NT2/D1 (cell line): ENCODE data around the gene TMX4.

Experiments used
- DNase-seq: peaks from one replicate; pipeline ENCODE4 v3.0.0-alpha.2; 2011; ENCODE audit warnings: low read depth, low spot score
- H3K27me3 ChIP-seq: 2 replicates; pipeline ENCODE4 v1.6.0; 2011; ENCODE audit warnings: mild to moderate bottlenecking; ENCODE audit not compliant: insufficient read length, insufficient read depth
- H3K36me3 ChIP-seq: 2 replicates; pipeline ENCODE4 v1.6.1; 2011; ENCODE audit warnings: mild to moderate bottlenecking, low read length, mixed read lengths; ENCODE audit not compliant: insufficient read depth, insufficient read length
- H3K4me1 ChIP-seq: 2 replicates; pipeline ENCODE4 v1.5.1; 2011; ENCODE audit not compliant: insufficient read depth, insufficient read length
- H3K4me3 ChIP-seq: 2 replicates; pipeline ENCODE4 v1.5.1; 2011; ENCODE audit warnings: low read depth; ENCODE audit not compliant: insufficient read length
- H3K9ac ChIP-seq: 2 replicates; pipeline ENCODE4 v1.6.0; 2011; ENCODE audit warnings: low read depth; ENCODE audit not compliant: insufficient read length
- H3K9me3 ChIP-seq: 2 replicates; pipeline ENCODE4 v1.5.1; 2011; ENCODE audit warnings: mild to moderate bottlenecking, low read length; ENCODE audit not compliant: insufficient read depth
- SUZ12 ChIP-seq: IDR thresholded peaks from 2 replicates; pipeline ENCODE4 v1.6.1; 2011; ENCODE audit not compliant: insufficient read length, insufficient read depth; ENCODE audit errors: extremely low read depth
- YY1 ChIP-seq: IDR thresholded peaks from 2 replicates; pipeline ENCODE4 v1.6.1; 2011; ENCODE audit not compliant: insufficient read length, insufficient read depth
- ZNF274 ChIP-seq: IDR thresholded peaks from 2 replicates; pipeline ENCODE4 v1.6.1; 2011; ENCODE audit warnings: mild to moderate bottlenecking, low read depth, low read length

Gene TMX4

GRCh38 chr20:7996898-7997297 is 22.7 kb downstream of the TMX4 start:
- H3K36me3 ChIP-seq, result peaks cover 5% of the 10 kb centered on the region
- H3K27me3 ChIP-seq, result no peaks in the 10 kb centered on the region
- no peaks in the 10 kb centered on the region for H3K4me1 ChIP-seq
- no peak overlapping the region for H3K4me3 ChIP-seq
- no peak for TF ChIP-seq ZNF274
- no peak for TF ChIP-seq SUZ12
- TF ChIP-seq YY1, result no peak
- no peak overlapping the region for H3K9ac ChIP-seq
- peaks cover 14% of the 10 kb centered on the region; the same call in 1 of the 2 replicates for H3K9me3 ChIP-seq
- no peak for DNase-seq

GRCh38 chr20:7994809-7995208 is 24.8 kb downstream of the TMX4 start:
- H3K9me3 ChIP-seq, result peaks cover 14% of the 10 kb centered on the region; the same call in 1 of the 2 replicates
- no peak overlapping the region for H3K9ac ChIP-seq
- H3K4me3 ChIP-seq, result no peak overlapping the region
- H3K27me3 ChIP-seq, result no peaks in the 10 kb centered on the region
- TF ChIP-seq ZNF274 (no peak), SUZ12 (no peak), YY1 (no peak)
- H3K4me1 ChIP-seq, result no peaks in the 10 kb centered on the region
- DNase-seq, result no peak
- peaks cover 5% of the 10 kb centered on the region for H3K36me3 ChIP-seq

GRCh38 chr20:7993703-7994102 is 25.9 kb downstream of the TMX4 start:
- DNase-seq, result no peak
- H3K9ac ChIP-seq, result no peak overlapping the region
- no peaks in the 10 kb centered on the region for H3K4me1 ChIP-seq
- H3K9me3 ChIP-seq, result peaks cover 14% of the 10 kb centered on the region; the same call in 1 of the 2 replicates
- TF ChIP-seq SUZ12 (no peak), YY1 (no peak)
- peaks cover 3% of the 10 kb centered on the region for H3K36me3 ChIP-seq
- no peak overlapping the region for H3K4me3 ChIP-seq
- no peaks in the 10 kb centered on the region for H3K27me3 ChIP-seq

DNA sequence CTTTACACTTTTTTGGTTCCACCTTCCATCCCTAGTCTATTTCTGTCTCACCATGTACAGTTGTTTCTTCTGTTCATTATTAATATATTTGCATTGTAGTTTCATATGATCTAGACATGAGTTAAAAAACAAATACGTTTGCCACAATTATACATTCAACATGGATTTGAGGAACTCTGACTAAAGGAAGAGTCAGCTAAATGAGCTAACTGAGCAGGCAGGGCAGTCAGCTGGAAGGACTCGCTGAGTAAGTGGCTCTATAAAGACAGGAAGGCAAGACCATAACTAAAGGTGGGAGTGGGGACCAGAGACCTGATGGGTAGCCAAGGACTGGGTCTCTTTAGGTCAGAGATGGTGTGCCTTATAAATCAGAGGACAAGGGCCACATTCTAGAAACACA is 26.3 kb downstream of the TMX4 start:
- H3K4me3 ChIP-seq, result no peak overlapping the region
- no peaks in the 10 kb centered on the region for H3K4me1 ChIP-seq
- H3K9me3 ChIP-seq, result peaks cover 14% of the 10 kb centered on the region; the same call in 1 of the 2 replicates
- no peak overlapping the region for H3K9ac ChIP-seq
- H3K27me3 ChIP-seq, result no peaks in the 10 kb centered on the region
- DNase-seq, result no peak
- no peak for TF ChIP-seq YY1
- TF ChIP-seq ZNF274, result no peak
- no peak for TF ChIP-seq SUZ12
- no peaks in the 10 kb centered on the region for H3K36me3 ChIP-seq

DNA sequence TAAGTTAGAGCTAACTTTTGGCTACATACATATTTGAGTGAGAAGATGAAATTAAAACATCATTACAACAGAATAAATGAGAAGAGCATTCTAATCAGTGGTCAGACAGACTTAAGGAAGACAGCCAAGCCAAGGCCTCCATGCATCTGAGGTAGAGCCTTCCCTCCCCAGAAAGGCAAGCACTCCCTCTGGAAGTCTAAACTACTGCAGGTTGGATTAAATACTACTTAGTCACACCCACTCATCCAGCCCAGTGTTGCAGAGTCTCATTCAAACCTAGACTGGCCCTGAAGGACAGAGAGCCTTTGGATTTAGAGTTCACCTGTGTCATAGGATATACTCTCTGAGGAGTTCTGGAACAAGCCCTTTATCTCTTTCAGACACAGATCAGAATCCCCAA is 29.2 kb downstream of the TMX4 start:
- DNase-seq, result no peak
- no peak for TF ChIP-seq SUZ12
- no peak for TF ChIP-seq YY1
- TF ChIP-seq ZNF274, result no peak
- Histone ChIP-seq H3K4me3 (no peak overlapping the region), H3K4me1 (no peaks in the 10 kb centered on the region), H3K36me3 (no peaks in the 10 kb centered on the region), H3K27me3 (no peaks in the 10 kb centered on the region), H3K9ac (no peak overlapping the region), H3K9me3 (peaks cover 14% of the 10 kb centered on the region; the same call in 1 of the 2 replicates)

- H3K4me3 ChIP-seq, result no peak overlapping the region
- peaks cover 12% of the 10 kb centered on the region; the same call in 1 of the 2 replicates for H3K9me3 ChIP-seq
- H3K27me3 ChIP-seq, result no peaks in the 10 kb centered on the region
- no peaks in the 10 kb centered on the region for H3K4me1 ChIP-seq
- TF ChIP-seq YY1 (no peak), ZNF274 (no peak), SUZ12 (no peak)
- DNase-seq, result no peak
- H3K9ac ChIP-seq, result no peak overlapping the region
- no peaks in the 10 kb centered on the region for H3K36me3 ChIP-seq
These were observed 30.2 kb downstream of the TMX4 start for GRCh38 chr20:7989379-7989778.

DNA sequence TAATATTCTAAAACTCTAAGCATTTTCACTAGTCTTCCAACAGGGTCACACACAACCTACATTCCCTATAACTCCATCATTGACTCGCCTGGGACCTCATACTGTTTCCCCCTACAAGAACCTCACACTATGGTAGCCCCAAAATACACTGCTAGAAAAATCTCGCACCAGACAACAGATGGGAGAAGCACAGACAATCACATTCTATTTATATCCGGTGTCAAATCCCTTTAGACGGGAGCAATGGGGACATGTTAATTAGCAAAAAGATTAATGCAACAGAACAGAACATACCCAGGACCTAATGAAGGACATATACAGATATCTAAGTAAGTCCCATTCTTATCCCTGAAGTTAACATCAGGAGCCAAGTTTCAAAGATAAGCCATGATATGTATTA is 33.6 kb downstream of the TMX4 start:
- Histone ChIP-seq H3K27me3 (no peaks in the 10 kb centered on the region), H3K4me1 (no peaks in the 10 kb centered on the region), H3K36me3 (peaks cover 9% of the 10 kb centered on the region), H3K9me3 (no peaks in the 10 kb centered on the region), H3K9ac (no peak overlapping the region), H3K4me3 (no peak overlapping the region)
- TF ChIP-seq YY1 (no peak), SUZ12 (no peak), ZNF274 (no peak)
- DNase-seq, result no peak
